Dendritic cell treated with granulocyte-macrophage colony-stimulating factor and Interleukin-4, amounts not matched to agents 40 ng/mL and 50 ng/mL, for 4 days (primary cell): ENCODE measurements around the gene ZNF616.

Source experiments
- H3K27ac Mint-ChIP-seq: one replicate; pipeline ENCODE4 v1.8.0; 2022; ENCODE audit warnings: mild to moderate bottlenecking, mixed read lengths
- H3K27me3 Mint-ChIP-seq: one replicate; pipeline ENCODE4 v1.8.0; 2022; ENCODE audit warnings: mild to moderate bottlenecking, mixed read lengths
- H3K36me3 Mint-ChIP-seq: one replicate; pipeline ENCODE4 v1.8.0; 2022; ENCODE audit warnings: low read depth, mixed read lengths
- H3K4me1 Mint-ChIP-seq: one replicate; pipeline ENCODE4 v1.8.0; 2022; ENCODE audit warnings: low read depth, mixed read lengths
- H3K4me3 Mint-ChIP-seq: one replicate; pipeline ENCODE4 v1.8.0; 2022; ENCODE audit warnings: mild to moderate bottlenecking, moderate library complexity, mixed read lengths
- H3K9me3 Mint-ChIP-seq: one replicate; pipeline ENCODE4 v1.8.0; 2022; ENCODE audit warnings: mixed read lengths
- intact Hi-C: fragments of 100-400 bp; cut with micrococcal nuclease; formaldehyde crosslinking; loops from one replicate; pipeline ENCODE4 v1.15.0; 2022

Gene ZNF616

DNA sequence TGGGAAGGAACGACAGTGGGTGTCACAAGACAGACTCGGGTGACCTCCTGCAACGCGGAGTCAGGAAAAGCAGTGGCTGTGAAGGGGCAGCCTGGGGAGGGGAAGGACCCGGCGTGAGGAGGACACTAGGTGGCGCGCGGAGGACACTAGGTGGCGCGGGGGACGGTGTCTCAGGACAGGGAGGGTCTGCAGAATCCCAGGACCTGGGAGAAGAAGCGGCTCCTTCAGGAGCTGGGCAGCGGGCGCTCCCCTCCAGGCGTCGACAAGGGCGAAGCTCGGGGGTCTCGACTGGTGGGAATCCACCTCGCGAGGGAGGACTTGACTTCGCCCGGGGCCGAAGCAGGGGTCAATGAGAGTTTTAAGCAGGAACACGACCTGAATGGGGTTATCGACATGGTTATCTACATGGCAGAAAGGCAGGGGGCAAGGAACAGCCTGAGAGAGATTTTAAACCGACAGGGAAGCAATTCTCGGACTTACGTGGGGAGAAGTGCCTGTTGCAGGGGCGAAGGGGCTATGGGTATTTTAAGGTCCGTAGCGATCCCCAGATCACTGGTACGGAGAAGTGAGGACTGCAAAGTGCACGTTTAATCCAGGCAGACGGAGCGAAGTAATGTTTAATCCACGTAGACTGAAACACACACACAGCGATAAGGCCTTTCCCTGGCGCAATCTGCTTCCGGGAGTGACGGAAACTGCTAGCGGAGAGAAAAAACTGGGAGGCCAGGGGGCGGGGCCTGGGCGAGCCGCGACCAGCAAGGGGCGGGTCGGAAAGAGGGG, at the start of gene ZNF616:
Gene ZNF616 (minus strand): TSS at position 687 of the 780 bp plus-strand sequence. CDS start 9,426 bp downstream, outside the sequence.
- Mint-ChIP-seq H3K27ac (peak within 1 kb of the TSS; percentile 98), H3K4me3 (peak within 1 kb of the TSS; percentile 93), H3K36me3 (peaks cover 52% of the 10 kb centered on the region), H3K9me3 (peaks cover 45% of the 10 kb centered on the region), H3K27me3 (no peaks in the 10 kb centered on the region), H3K4me1 (peaks cover 18% of the 10 kb centered on the region)
- intact Hi-C loops, result loop anchor here (1.0 to 2.0 kb wide), 2 partner anchors 51 to 97 kb away; partner anchors contain the start of gene PPP2R1A

GRCh38 chr19:52188822-52189734, 49.3 kb upstream of the ZNF616 start:
- H3K27me3 Mint-ChIP-seq, result no peaks in the 10 kb centered on the region
- peak overlapping the region; percentile 97 for H3K4me3 Mint-ChIP-seq
- H3K36me3 Mint-ChIP-seq, result peaks cover 40% of the 10 kb centered on the region
- no peaks in the 10 kb centered on the region for H3K9me3 Mint-ChIP-seq
- H3K27ac Mint-ChIP-seq, result peak overlapping the region; percentile 98
- H3K4me1 Mint-ChIP-seq, result peaks cover 37% of the 10 kb centered on the region
- intact Hi-C loops, result no loop called here

- Mint-ChIP-seq H3K27me3 (no peaks in the 10 kb centered on the region), H3K4me1 (peaks cover 25% of the 10 kb centered on the region), H3K4me3 (no peak overlapping the region), H3K27ac (no peak overlapping the region), H3K36me3 (peaks cover 23% of the 10 kb centered on the region), H3K9me3 (no peaks in the 10 kb centered on the region)
- intact Hi-C loops, result no loop called here
These were observed 47.7 kb upstream of the ZNF616 start for GRCh38 chr19:52187407-52187806.

- Mint-ChIP-seq H3K9me3 (no peaks in the 10 kb centered on the region), H3K4me3 (no peak overlapping the region), H3K4me1 (peaks cover 4% of the 10 kb centered on the region), H3K27me3 (peaks cover 2% of the 10 kb centered on the region), H3K36me3 (peaks cover 1% of the 10 kb centered on the region), H3K27ac (no peak overlapping the region)
- intact Hi-C loops, result no loop called here
These were observed 36.8 kb upstream of the ZNF616 start for GRCh38 chr19:52176574-52176973.

- Mint-ChIP-seq H3K9me3 (peaks cover 8% of the 10 kb centered on the region), H3K27ac (no peak overlapping the region), H3K27me3 (peaks cover 7% of the 10 kb centered on the region), H3K36me3 (peaks cover 35% of the 10 kb centered on the region), H3K4me3 (no peak overlapping the region), H3K4me1 (peaks cover 15% of the 10 kb centered on the region)
- intact Hi-C loops, result no loop called here
These were observed 32.6 kb upstream of the ZNF616 start for GRCh38 chr19:52172347-52172746.

DNA sequence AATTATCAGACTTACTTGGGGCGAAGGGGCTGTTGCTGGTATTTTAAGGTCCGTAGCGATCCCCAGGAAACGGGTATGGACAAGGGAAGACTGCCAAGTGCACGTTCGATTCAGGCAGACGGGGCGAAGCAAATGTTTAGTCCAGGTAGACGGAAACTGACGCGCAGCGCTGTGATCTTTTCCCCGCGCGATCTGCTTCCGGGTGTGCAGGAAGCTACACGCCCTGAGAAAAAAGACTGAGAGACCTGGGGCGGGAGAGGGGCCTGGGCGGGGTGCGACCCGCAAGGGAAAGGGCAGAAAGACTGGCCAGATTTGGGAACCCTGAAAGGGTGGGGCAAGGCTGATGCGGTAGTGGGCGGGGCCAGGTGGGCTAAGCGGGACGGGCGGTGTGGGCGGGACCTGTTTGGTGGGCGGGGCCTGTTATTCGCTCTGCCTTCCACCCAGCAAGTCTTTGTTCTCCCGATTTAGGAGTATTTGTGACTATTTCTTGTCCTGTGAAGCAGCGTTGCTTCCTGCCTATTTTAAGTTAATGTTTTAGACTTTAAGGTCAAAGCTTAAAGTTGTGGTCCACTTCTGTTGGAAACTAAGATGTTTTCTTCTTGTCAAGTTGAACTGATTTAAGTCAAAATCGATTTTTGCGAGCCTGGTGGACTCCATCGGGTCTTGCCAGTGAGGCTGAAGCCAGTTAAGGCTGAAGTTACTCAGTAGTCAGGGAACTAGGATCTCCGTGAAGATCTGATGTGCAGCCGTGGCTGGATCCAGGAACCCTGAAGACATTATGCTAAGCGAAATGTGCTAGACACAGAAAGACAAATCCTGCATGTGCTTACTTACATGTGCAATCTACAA, 31.8 kb upstream of the ZNF616 start, which contains the start of gene ZNF836:
Gene ZNF836 (minus strand): TSS at position 301 of the 849 bp plus-strand sequence. CDS start 3,549 bp downstream, outside the sequence.
- Mint-ChIP-seq H3K27ac (peak within 1 kb of the TSS; percentile 94), H3K27me3 (peaks cover 5% of the 10 kb centered on the region), H3K9me3 (peaks cover 8% of the 10 kb centered on the region), H3K4me3 (peak within 1 kb of the TSS; percentile 87), H3K36me3 (peaks cover 43% of the 10 kb centered on the region), H3K4me1 (peaks cover 15% of the 10 kb centered on the region)
- intact Hi-C loops, result no loop called here

- Mint-ChIP-seq H3K4me1 (peaks cover 15% of the 10 kb centered on the region), H3K27me3 (peaks cover 5% of the 10 kb centered on the region), H3K36me3 (peaks cover 45% of the 10 kb centered on the region), H3K9me3 (peaks cover 8% of the 10 kb centered on the region), H3K4me3 (peak overlapping the region; percentile 87), H3K27ac (peak overlapping the region; percentile 94)
- intact Hi-C loops, result no loop called here
These were observed 31.2 kb upstream of the ZNF616 start for GRCh38 chr19:52170863-52171320.

- peaks cover 15% of the 10 kb centered on the region for H3K4me1 Mint-ChIP-seq
- peaks cover 8% of the 10 kb centered on the region for H3K9me3 Mint-ChIP-seq
- H3K36me3 Mint-ChIP-seq, result peaks cover 49% of the 10 kb centered on the region
- intact Hi-C loops, result no loop called here
- H3K4me3 Mint-ChIP-seq, result peak overlapping the region; percentile 87
- H3K27me3 Mint-ChIP-seq, result peaks cover 5% of the 10 kb centered on the region
- peak overlapping the region; percentile 94 for H3K27ac Mint-ChIP-seq
These were observed 30.6 kb upstream of the ZNF616 start for GRCh38 chr19:52170304-52170703.

GRCh38 chr19:52155596-52156359, 16.0 kb upstream of the ZNF616 start:
- H3K27ac Mint-ChIP-seq, result no peak overlapping the region
- H3K9me3 Mint-ChIP-seq, result peaks cover 90% of the 10 kb centered on the region
- H3K27me3 Mint-ChIP-seq, result no peaks in the 10 kb centered on the region
- no peaks in the 10 kb centered on the region for H3K4me1 Mint-ChIP-seq
- peaks cover 68% of the 10 kb centered on the region for H3K36me3 Mint-ChIP-seq
- H3K4me3 Mint-ChIP-seq, result no peak overlapping the region
- intact Hi-C loops, result no loop called here

DNA sequence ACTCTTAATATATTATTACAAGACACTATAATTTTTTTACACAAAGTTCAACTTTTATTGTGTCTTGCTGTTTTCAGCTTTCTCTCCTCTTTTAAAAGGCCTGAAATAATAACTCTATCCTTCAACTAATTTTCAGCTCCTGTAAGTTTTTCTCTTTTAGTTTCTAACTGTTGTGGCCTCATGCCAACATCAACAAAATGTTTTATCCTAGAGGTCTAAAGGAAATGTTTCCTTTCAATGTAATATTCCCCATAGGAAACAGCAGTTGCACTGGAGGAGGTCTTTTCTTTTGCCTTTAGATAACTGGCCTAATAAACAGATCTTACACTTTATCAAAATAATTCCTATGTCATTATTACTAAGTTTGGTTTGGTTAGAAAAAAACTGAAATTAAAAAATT, 8.5 kb upstream of the ZNF616 start:
- H3K27ac Mint-ChIP-seq, result no peak overlapping the region
- H3K9me3 Mint-ChIP-seq, result peaks cover 72% of the 10 kb centered on the region
- H3K4me3 Mint-ChIP-seq, result no peak overlapping the region
- H3K36me3 Mint-ChIP-seq, result peaks cover 6% of the 10 kb centered on the region
- no peaks in the 10 kb centered on the region for H3K4me1 Mint-ChIP-seq
- intact Hi-C loops, result no loop called here
- no peaks in the 10 kb centered on the region for H3K27me3 Mint-ChIP-seq

DNA sequence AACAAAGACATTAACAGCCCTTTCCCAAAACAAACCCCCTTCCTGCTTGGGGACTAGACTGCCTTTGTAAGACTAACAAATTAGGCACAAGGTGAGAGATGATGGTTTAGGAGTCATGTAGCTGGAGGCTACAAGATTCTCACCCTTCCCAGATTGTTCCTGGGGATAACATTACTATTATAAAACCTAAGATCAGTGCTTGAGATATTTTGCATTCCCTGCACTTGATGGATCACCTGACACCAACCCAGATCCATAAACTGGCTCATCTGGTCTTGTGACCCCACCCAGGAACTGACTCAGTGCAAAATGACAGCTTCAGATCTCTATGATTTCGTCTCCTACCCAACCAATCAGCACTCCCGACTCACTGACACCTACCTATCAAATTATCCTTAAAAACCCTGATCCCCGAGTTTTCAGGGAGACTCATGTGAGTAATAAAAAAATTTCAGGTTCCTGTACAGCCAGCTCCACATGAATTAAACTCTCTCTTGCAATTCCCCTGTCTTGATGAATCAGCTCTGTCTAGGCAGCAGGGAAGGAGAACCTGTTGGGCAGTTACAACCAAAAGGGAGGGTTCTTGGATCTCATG, 2.4 kb upstream of the ZNF616 start:
- intact Hi-C loops, result no loop called here
- Mint-ChIP-seq H3K9me3 (peaks cover 57% of the 10 kb centered on the region), H3K4me3 (no peak overlapping the region)

GRCh38 chr19:52141203-52141602, 1.5 kb upstream of the ZNF616 start:
- no peaks in the 10 kb centered on the region for H3K27me3 Mint-ChIP-seq

More for the DNA sequence above, 2.4 kb upstream of the ZNF616 start:
- peaks cover 18% of the 10 kb centered on the region for H3K4me1 Mint-ChIP-seq
- H3K27me3 Mint-ChIP-seq, result no peaks in the 10 kb centered on the region
- H3K27ac Mint-ChIP-seq, result no peak overlapping the region
- peaks cover 26% of the 10 kb centered on the region for H3K36me3 Mint-ChIP-seq

More at GRCh38 chr19:52141203-52141602, 1.5 kb upstream of the ZNF616 start:
- Mint-ChIP-seq H3K9me3 (peaks cover 48% of the 10 kb centered on the region), H3K36me3 (peaks cover 35% of the 10 kb centered on the region), H3K27ac (no peak overlapping the region), H3K4me1 (peaks cover 18% of the 10 kb centered on the region), H3K4me3 (no peak overlapping the region)
- intact Hi-C loops, result no loop called here
